Measurements from ENCODE around the gene CCHCR1.
"Not testable (repeated sequence)": the region's sequence is repeated elsewhere in the genome, so short reads cannot be mapped to it uniquely, and the experiment has no call there.

CCHCR1 gene

GRCh38 chr6:31203345-31203979 lies 45.9 kb upstream of the CCHCR1 start:
- WGBS, result 58% methylated on average over 5 of the region's 5 CpGs
- no peak overlapping the region for H3K23ac ChIP-seq (ENCODE audit: low read length in 2 of 2)

GRCh38 chr6:31202259-31203166 lies 44.9 kb upstream of the CCHCR1 start:
- Histone ChIP-seq H2BK15ac (ENCODE audit: low read depth, poor library complexity, severe bottlenecking) (peak overlapping the region; percentile 93), H3K27ac (ENCODE audit: low read length, poor library complexity, severe bottlenecking) (no peak overlapping the region), H3K36me3 (ENCODE audit: control insufficient read depth in 1 of 2, insufficient read depth in 2 of 2, low read depth in 1 of 2, low read length in 2 of 2) (peaks cover 3 to 6% of the 10 kb centered on the region in 2 experiments), H4K8ac (ENCODE audit: low read length) (peak overlapping the region; percentile 12), H2BK12ac (ENCODE audit: low read length in 2 of 2) (no peak overlapping the region), H3K4me2 (ENCODE audit: low read length, poor library complexity, severe bottlenecking) (no peak overlapping the region), H4K91ac (ENCODE audit: low read length) (no peak overlapping the region), H3K79me1 (replicated peaks; ENCODE audit: low read length, poor library complexity, severe bottlenecking) (peaks cover 8% of the 10 kb centered on the region), H3K27me3 (ENCODE audit: control insufficient read depth in 1 of 2, insufficient read depth in 1 of 2, low read length in 2 of 2) (no peaks in the 10 kb centered on the region), H2BK120ac (ENCODE audit: low read depth, low read length) (no peak overlapping the region), H3K4me1 (ENCODE audit: control insufficient read depth, insufficient read depth, low read depth, low read length) (peaks cover 11% of the 10 kb centered on the region), H3K18ac (ENCODE audit: low read depth in 1 of 2, low read length in 2 of 2) (no peak overlapping the region), H2AFZ (ENCODE audit: low read depth, low read length) (no peak overlapping the region), H3K4me3 (ENCODE audit: insufficient read depth in 1 of 2, low read depth in 1 of 2, low read length in 2 of 2) (no peak overlapping the region), H3K9me3 (ENCODE audit: control insufficient read depth, low read length) (peaks cover 3% of the 10 kb centered on the region), H3K9ac (ENCODE audit: low read length) (peak overlapping the region; percentile 80), H3K14ac (ENCODE audit: low read length in 2 of 2) (no peak overlapping the region), H3K4ac (ENCODE audit: low read depth in 1 of 2, low read length in 2 of 2) (peak overlapping the region in 1 of 2 experiments; percentile 24), H2AK5ac (ENCODE audit: low read length, severe bottlenecking) (no peak overlapping the region), H3K23ac (ENCODE audit: low read length in 2 of 2) (no peak overlapping the region), H2BK5ac (ENCODE audit: low read depth, low read length, poor library complexity, severe bottlenecking) (no peak overlapping the region)
- no peak for DNase-seq
- 69% methylated on average over 7 of the region's 11 CpGs for WGBS

More at GRCh38 chr6:31203345-31203979, 45.9 kb upstream of the CCHCR1 start:
- no peaks in the 10 kb centered on the region for H3K27me3 ChIP-seq (ENCODE audit: control insufficient read depth in 1 of 2, insufficient read depth in 1 of 2, low read length in 2 of 2)
- H2AFZ ChIP-seq (ENCODE audit: low read depth, low read length), result no peak overlapping the region
- H3K9ac ChIP-seq (ENCODE audit: low read length), result peak overlapping the region; percentile 80
- peak overlapping the region; percentile 55 for H3K27ac ChIP-seq (ENCODE audit: low read length, poor library complexity, severe bottlenecking)
- H4K8ac ChIP-seq (ENCODE audit: low read length), result no peak overlapping the region
- no peak overlapping the region for H3K4ac ChIP-seq (ENCODE audit: low read depth in 1 of 2, low read length in 2 of 2)
- peaks cover 3 to 6% of the 10 kb centered on the region in 2 experiments for H3K36me3 ChIP-seq (ENCODE audit: control insufficient read depth in 1 of 2, insufficient read depth in 2 of 2, low read depth in 1 of 2, low read length in 2 of 2)
- H2BK120ac ChIP-seq (ENCODE audit: low read depth, low read length), result no peak overlapping the region
- H3K14ac ChIP-seq (ENCODE audit: low read length in 2 of 2), result no peak overlapping the region
- H2BK12ac ChIP-seq (ENCODE audit: low read length in 2 of 2), result peak overlapping the region in 1 of 2 experiments; percentile 29
- no peak overlapping the region for H3K4me2 ChIP-seq (ENCODE audit: low read length, poor library complexity, severe bottlenecking)
- H3K4me1 ChIP-seq (ENCODE audit: control insufficient read depth, insufficient read depth, low read depth, low read length), result peaks cover 10% of the 10 kb centered on the region
- H3K9me3 ChIP-seq (ENCODE audit: control insufficient read depth, low read length), result peaks cover 3% of the 10 kb centered on the region
- no peak overlapping the region for H2AK5ac ChIP-seq (ENCODE audit: low read length, severe bottlenecking)
- H3K4me3 ChIP-seq (ENCODE audit: insufficient read depth in 1 of 2, low read depth in 1 of 2, low read length in 2 of 2), result peak overlapping the region in 1 of 2 experiments; percentile 81
- peak; percentile 78 for DNase-seq
- H2BK15ac ChIP-seq (ENCODE audit: low read depth, poor library complexity, severe bottlenecking), result no peak overlapping the region
- H2BK5ac ChIP-seq (ENCODE audit: low read depth, low read length, poor library complexity, severe bottlenecking), result no peak overlapping the region
- no peak overlapping the region for H4K91ac ChIP-seq (ENCODE audit: low read length)
- H3K18ac ChIP-seq (ENCODE audit: low read depth in 1 of 2, low read length in 2 of 2), result peak overlapping the region in 1 of 2 experiments; percentile 33
- H3K79me1 ChIP-seq (replicated peaks; ENCODE audit: low read length, poor library complexity, severe bottlenecking), result peaks cover 8% of the 10 kb centered on the region

GRCh38 chr6:31199105-31199452 lies 41.5 kb upstream of the CCHCR1 start:
- H3K4ac ChIP-seq (ENCODE audit: low read depth in 1 of 2, low read length in 2 of 2); H3K27ac ChIP-seq (ENCODE audit: low read length, poor library complexity, severe bottlenecking); H2BK120ac ChIP-seq (ENCODE audit: low read depth, low read length); H3K4me3 ChIP-seq (ENCODE audit: insufficient read depth in 1 of 2, low read depth in 1 of 2, low read length in 2 of 2); DNase-seq; H3K36me3 ChIP-seq (ENCODE audit: control insufficient read depth in 1 of 2, insufficient read depth in 2 of 2, low read depth in 1 of 2, low read length in 2 of 2); H2AFZ ChIP-seq (ENCODE audit: low read depth, low read length); H3K18ac ChIP-seq (ENCODE audit: low read depth in 1 of 2, low read length in 2 of 2); H4K91ac ChIP-seq (ENCODE audit: low read length); H3K9ac ChIP-seq (ENCODE audit: low read length); H3K9me3 ChIP-seq (ENCODE audit: control insufficient read depth, low read length); H3K4me2 ChIP-seq (ENCODE audit: low read length, poor library complexity, severe bottlenecking); H3K14ac ChIP-seq (ENCODE audit: low read length in 2 of 2); H3K23ac ChIP-seq (ENCODE audit: low read length in 2 of 2); H2BK15ac ChIP-seq (ENCODE audit: low read depth, poor library complexity, severe bottlenecking); H2BK5ac ChIP-seq (ENCODE audit: low read depth, low read length, poor library complexity, severe bottlenecking); H3K79me1 ChIP-seq (replicated peaks; ENCODE audit: low read length, poor library complexity, severe bottlenecking); H2BK12ac ChIP-seq (ENCODE audit: low read length in 2 of 2); H3K27me3 ChIP-seq (ENCODE audit: control insufficient read depth in 1 of 2, insufficient read depth in 1 of 2, low read length in 2 of 2); H4K8ac ChIP-seq (ENCODE audit: low read length); H2AK5ac ChIP-seq (ENCODE audit: low read length, severe bottlenecking): not testable (repeated sequence)
- WGBS, result 100% methylated on average over 2 of the region's 4 CpGs
- peaks cover 13% of the 10 kb centered on the region for H3K4me1 ChIP-seq (ENCODE audit: control insufficient read depth, insufficient read depth, low read depth, low read length)

Data from mesenchymal stem cell (in vitro differentiated cells and primary cell).